ENCODE measurements around the gene C10orf90. TPM values are rescaled to one million over a fixed set of nuclear protein-coding genes. Genes with fewer than 3 reads are reported as not detected.

C10orf90 gene
- total RNA-seq, 1 donor: 0.72 TPM

DNA sequence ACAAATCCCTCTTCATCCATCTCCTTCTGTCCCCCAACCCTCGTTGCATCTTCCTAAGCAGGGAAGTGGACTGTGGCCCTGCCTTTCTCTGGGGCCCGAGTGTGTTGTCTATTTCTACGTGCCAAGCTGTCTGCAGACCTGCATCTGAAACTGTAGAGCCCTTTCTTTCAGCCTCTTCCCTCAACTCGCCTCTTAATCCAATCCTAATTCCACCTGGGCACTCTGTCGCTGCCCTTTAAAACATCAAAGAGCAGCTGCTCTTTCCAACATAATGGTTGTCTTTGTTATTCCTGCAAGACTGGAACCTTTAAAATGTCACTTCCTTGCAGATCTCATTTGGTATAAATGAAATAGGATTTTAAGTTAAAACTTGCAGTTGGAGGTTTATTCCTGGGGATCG, 260.7 kb downstream of the C10orf90 start:
- Histone ChIP-seq H3K36me3 (ENCODE audit: insufficient read depth, low read length) (no peaks in the 10 kb centered on the region), H2AFZ (ENCODE audit: low read length) (no peak overlapping the region), H3K9me3 (ENCODE audit: low read depth, low read length) (no peaks in the 10 kb centered on the region), H4K20me1 (ENCODE audit: insufficient read depth, low read length) (no peaks in the 10 kb centered on the region), H3K4me3 (ENCODE audit: insufficient read depth, low read length) (no peak overlapping the region), H3K4me2 (ENCODE audit: insufficient read depth, low read length) (no peak overlapping the region), H3K27ac (ENCODE audit: low read depth, low read length) (no peak overlapping the region), H3K27me3 (ENCODE audit: insufficient read depth, low read length) (no peaks in the 10 kb centered on the region), H3K4me1 (ENCODE audit: insufficient read depth, low read length) (peaks cover 2% of the 10 kb centered on the region), H3K79me2 (ENCODE audit: insufficient read depth, low read length) (no peaks in the 10 kb centered on the region)
- DNase-seq (ENCODE audit: insufficient read length, low spot score, missing footprints): no peak
- TF ChIP-seq, protein P1, sequence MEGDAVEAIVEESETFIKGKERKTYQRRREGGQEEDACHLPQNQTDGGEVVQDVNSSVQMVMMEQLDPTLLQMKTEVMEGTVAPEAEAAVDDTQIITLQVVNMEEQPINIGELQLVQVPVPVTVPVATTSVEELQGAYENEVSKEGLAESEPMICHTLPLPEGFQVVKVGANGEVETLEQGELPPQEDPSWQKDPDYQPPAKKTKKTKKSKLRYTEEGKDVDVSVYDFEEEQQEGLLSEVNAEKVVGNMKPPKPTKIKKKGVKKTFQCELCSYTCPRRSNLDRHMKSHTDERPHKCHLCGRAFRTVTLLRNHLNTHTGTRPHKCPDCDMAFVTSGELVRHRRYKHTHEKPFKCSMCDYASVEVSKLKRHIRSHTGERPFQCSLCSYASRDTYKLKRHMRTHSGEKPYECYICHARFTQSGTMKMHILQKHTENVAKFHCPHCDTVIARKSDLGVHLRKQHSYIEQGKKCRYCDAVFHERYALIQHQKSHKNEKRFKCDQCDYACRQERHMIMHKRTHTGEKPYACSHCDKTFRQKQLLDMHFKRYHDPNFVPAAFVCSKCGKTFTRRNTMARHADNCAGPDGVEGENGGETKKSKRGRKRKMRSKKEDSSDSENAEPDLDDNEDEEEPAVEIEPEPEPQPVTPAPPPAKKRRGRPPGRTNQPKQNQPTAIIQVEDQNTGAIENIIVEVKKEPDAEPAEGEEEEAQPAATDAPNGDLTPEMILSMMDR (IDR thresholded peaks at IDR 0.05; ENCODE audit: extremely low read depth, low read depth, low read length): no peak

GRCh38 chr10:126408953-126409641, 261.4 kb downstream of the C10orf90 start:
- Histone ChIP-seq H3K4me3 (ENCODE audit: insufficient read depth, low read length) (no peak overlapping the region), H4K20me1 (ENCODE audit: insufficient read depth, low read length) (no peaks in the 10 kb centered on the region), H3K27ac (ENCODE audit: low read depth, low read length) (no peak overlapping the region), H3K79me2 (ENCODE audit: insufficient read depth, low read length) (no peaks in the 10 kb centered on the region), H3K36me3 (ENCODE audit: insufficient read depth, low read length) (no peaks in the 10 kb centered on the region), H3K9me3 (ENCODE audit: low read depth, low read length) (no peaks in the 10 kb centered on the region), H3K27me3 (ENCODE audit: insufficient read depth, low read length) (no peaks in the 10 kb centered on the region), H2AFZ (ENCODE audit: low read length) (no peak overlapping the region), H3K4me1 (ENCODE audit: insufficient read depth, low read length) (peaks cover 2% of the 10 kb centered on the region), H3K4me2 (ENCODE audit: insufficient read depth, low read length) (no peak overlapping the region)
- TF ChIP-seq, protein P1 (IDR thresholded peaks at IDR 0.05; ENCODE audit: extremely low read depth, low read depth, low read length): no peak
- no peak for DNase-seq (ENCODE audit: insufficient read length, low spot score, missing footprints)

DNA sequence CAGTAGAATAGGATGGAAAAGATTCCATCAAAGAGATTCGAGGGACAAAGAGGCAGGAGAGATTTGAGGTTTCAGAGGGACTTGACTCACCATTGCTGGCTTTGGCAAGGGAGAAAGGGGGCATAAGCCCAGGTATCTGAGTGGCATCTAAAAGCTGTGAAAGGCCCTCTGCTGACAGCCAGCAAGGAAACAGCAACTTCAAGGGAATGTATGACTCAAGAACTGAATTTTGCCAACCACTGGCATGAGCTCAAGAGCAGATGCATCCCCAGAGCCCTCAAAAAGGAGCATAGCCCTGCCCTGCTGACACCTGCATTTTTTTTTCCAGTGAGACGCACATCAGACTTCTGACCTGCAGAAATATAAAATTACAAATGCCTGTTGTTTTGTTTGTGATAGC, 262.7 kb downstream of the C10orf90 start:
- TF ChIP-seq, protein P1 (IDR thresholded peaks at IDR 0.05; ENCODE audit: extremely low read depth, low read depth, low read length): no peak
- H3K4me3 ChIP-seq (ENCODE audit: insufficient read depth, low read length): no peak overlapping the region
- DNase-seq (ENCODE audit: insufficient read length, low spot score, missing footprints): no peak
- no peaks in the 10 kb centered on the region for H3K9me3 ChIP-seq (ENCODE audit: low read depth, low read length)
- no peaks in the 10 kb centered on the region for H3K79me2 ChIP-seq (ENCODE audit: insufficient read depth, low read length)
- H3K27me3 ChIP-seq (ENCODE audit: insufficient read depth, low read length): no peaks in the 10 kb centered on the region
- no peak overlapping the region for H3K4me2 ChIP-seq (ENCODE audit: insufficient read depth, low read length)
- no peaks in the 10 kb centered on the region for H4K20me1 ChIP-seq (ENCODE audit: insufficient read depth, low read length)
- H3K4me1 ChIP-seq (ENCODE audit: insufficient read depth, low read length): peaks cover 2% of the 10 kb centered on the region
- H3K36me3 ChIP-seq (ENCODE audit: insufficient read depth, low read length): no peaks in the 10 kb centered on the region
- H3K27ac ChIP-seq (ENCODE audit: low read depth, low read length): no peak overlapping the region
- H2AFZ ChIP-seq (ENCODE audit: low read length): no peak overlapping the region

- DNase-seq (ENCODE audit: insufficient read length, low spot score, missing footprints): no peak
- H3K27me3 ChIP-seq (ENCODE audit: insufficient read depth, low read length): no peaks in the 10 kb centered on the region
- no peak overlapping the region for H2AFZ ChIP-seq (ENCODE audit: low read length)
- H4K20me1 ChIP-seq (ENCODE audit: insufficient read depth, low read length): no peaks in the 10 kb centered on the region
- no peak overlapping the region for H3K4me2 ChIP-seq (ENCODE audit: insufficient read depth, low read length)
- H3K9me3 ChIP-seq (ENCODE audit: low read depth, low read length): no peaks in the 10 kb centered on the region
- H3K36me3 ChIP-seq (ENCODE audit: insufficient read depth, low read length): no peaks in the 10 kb centered on the region
- peaks cover 2% of the 10 kb centered on the region for H3K4me1 ChIP-seq (ENCODE audit: insufficient read depth, low read length)
- H3K4me3 ChIP-seq (ENCODE audit: insufficient read depth, low read length): no peak overlapping the region
- no peak overlapping the region for H3K27ac ChIP-seq (ENCODE audit: low read depth, low read length)
- TF ChIP-seq, protein P1 (IDR thresholded peaks at IDR 0.05; ENCODE audit: extremely low read depth, low read depth, low read length): no peak
- H3K79me2 ChIP-seq (ENCODE audit: insufficient read depth, low read length): no peaks in the 10 kb centered on the region
These were observed 265.2 kb downstream of the C10orf90 start for GRCh38 chr10:126405239-126405775.
